ENCODE data around the gene CPA5. TPM values are rescaled to one million over a fixed set of nuclear protein-coding genes. Genes with fewer than 3 reads are reported as not detected.

Gene CPA5
- total RNA-seq, 2 donors from 2014 or later, result not detected

GRCh38 chr7:130332259-130333053 is 12.2 kb upstream of the CPA5 start:
- DNase-seq, result no peak
- no peak for TF ChIP-seq CTCF (IDR thresholded peaks at IDR 0.05)
- Histone ChIP-seq H3K27ac (no peak overlapping the region), H3K4me3 (no peak overlapping the region), H3K9ac (ENCODE audit: low read depth in 2 of 2, low read length in 2 of 2) (no peak overlapping the region), H3K36me3 (no peaks in the 10 kb centered on the region), H3K4me1 (no peaks in the 10 kb centered on the region), H3K27me3 (no peaks in the 10 kb centered on the region), H3K9me3 (no peaks in the 10 kb centered on the region)
- intact Hi-C loops (cut with DNase I), result no loop called here

- no peak overlapping the region for H3K4me3 ChIP-seq
- no peaks in the 10 kb centered on the region for H3K36me3 ChIP-seq
- H3K27ac ChIP-seq, result no peak overlapping the region
- H3K27me3 ChIP-seq, result no peaks in the 10 kb centered on the region
- no peak for TF ChIP-seq CTCF (IDR thresholded peaks at IDR 0.05)
- no peak for DNase-seq
- H3K9ac ChIP-seq (ENCODE audit: low read depth in 2 of 2, low read length in 2 of 2), result no peak overlapping the region
- H3K4me1 ChIP-seq, result no peaks in the 10 kb centered on the region
- intact Hi-C loops (cut with DNase I), result no loop called here
- no peaks in the 10 kb centered on the region for H3K9me3 ChIP-seq
Measured at GRCh38 chr7:130333832-130334231, 10.8 kb upstream of the CPA5 start.

- no peak for DNase-seq
- no peaks in the 10 kb centered on the region for H3K27me3 ChIP-seq
- H3K4me1 ChIP-seq, result no peaks in the 10 kb centered on the region
- no peak overlapping the region for H3K9ac ChIP-seq (ENCODE audit: low read depth in 2 of 2, low read length in 2 of 2)
- no peaks in the 10 kb centered on the region for H3K36me3 ChIP-seq
- no peak overlapping the region for H3K4me3 ChIP-seq
- no peaks in the 10 kb centered on the region for H3K9me3 ChIP-seq
- no peak for TF ChIP-seq CTCF (IDR thresholded peaks at IDR 0.05)
- H3K27ac ChIP-seq, result no peak overlapping the region
- intact Hi-C loops (cut with DNase I), result no loop called here
Measured at GRCh38 chr7:130334274-130334673, 10.3 kb upstream of the CPA5 start.

GRCh38 chr7:130337410-130337971 is 7.1 kb upstream of the CPA5 start:
- Histone ChIP-seq H3K27ac (no peak overlapping the region), H3K36me3 (no peaks in the 10 kb centered on the region), H3K4me1 (no peaks in the 10 kb centered on the region), H3K9me3 (no peaks in the 10 kb centered on the region), H3K4me3 (no peak overlapping the region), H3K27me3 (no peaks in the 10 kb centered on the region), H3K9ac (ENCODE audit: low read depth in 2 of 2, low read length in 2 of 2) (no peak overlapping the region)
- no peak for DNase-seq
- intact Hi-C loops (cut with DNase I), result no loop called here
- no peak for TF ChIP-seq CTCF (IDR thresholded peaks at IDR 0.05)

- no peaks in the 10 kb centered on the region for H3K9me3 ChIP-seq
- no peak overlapping the region for H3K9ac ChIP-seq (ENCODE audit: low read depth in 2 of 2, low read length in 2 of 2)
- no peaks in the 10 kb centered on the region for H3K36me3 ChIP-seq
Measured at GRCh38 chr7:130338233-130338632, 6.4 kb upstream of the CPA5 start.

More at GRCh38 chr7:130338233-130338632, 6.4 kb upstream of the CPA5 start:
- no peak for DNase-seq
- Histone ChIP-seq H3K27me3 (no peaks in the 10 kb centered on the region), H3K4me3 (no peak overlapping the region), H3K4me1 (no peaks in the 10 kb centered on the region), H3K27ac (no peak overlapping the region)
- TF ChIP-seq CTCF (IDR thresholded peaks at IDR 0.05), result no peak
- intact Hi-C loops (cut with DNase I), result no loop called here

Measured in colonic mucosa (tissue), 4 donors.